Subcutaneous abdominal adipose tissue (tissue), 5 donors: Measurements from ENCODE around the gene SLC22A12.

Source experiments
- H3K27ac ChIP-seq: one replicate; pipeline ENCODE4 v1.7.0; 2013; ENCODE audit warnings: low read depth, mild to moderate bottlenecking, inconsistent platforms, low read length, moderate library complexity
- H3K27me3 ChIP-seq, 5 donors: one replicate each; pipeline ENCODE4 v1.7.0; 2013; ENCODE audit warnings: low read length in 5 of 5, inconsistent platforms in 1 of 5; ENCODE audit not compliant: control insufficient read depth in 5 of 5, insufficient read depth in 4 of 5
- H3K36me3 ChIP-seq, 5 donors: one replicate each; pipeline ENCODE4 v1.7.0; 2013; ENCODE audit warnings: low read length in 5 of 5; ENCODE audit not compliant: control insufficient read depth in 5 of 5, insufficient read depth in 5 of 5
- H3K4me1 ChIP-seq, 5 donors: one replicate each; pipeline ENCODE4 v1.7.0; 2013; ENCODE audit warnings: low read length in 5 of 5, mild to moderate bottlenecking in 3 of 5, moderate library complexity in 1 of 5; ENCODE audit not compliant: control insufficient read depth in 5 of 5, insufficient read depth in 5 of 5
- H3K4me3 ChIP-seq, 5 donors: one replicate each; pipeline ENCODE4 v1.7.0; 2013; ENCODE audit warnings: low read length in 5 of 5, low read depth in 1 of 5
- H3K9ac ChIP-seq, 5 donors: one replicate each; pipeline ENCODE4 v1.7.0; 2013; ENCODE audit warnings: low read length in 5 of 5, mild to moderate bottlenecking in 4 of 5, moderate library complexity in 3 of 5
- H3K9me3 ChIP-seq, 5 donors: one replicate each; pipeline ENCODE4 v1.7.0; 2013; ENCODE audit warnings: low read length in 5 of 5; ENCODE audit not compliant: control insufficient read depth in 5 of 5
- donor health status: healthy.
- donor health status: healthy.
- donor health status: healthy.
- donor health status: healthy.
- donor health status: healthy.

SLC22A12 gene

DNA sequence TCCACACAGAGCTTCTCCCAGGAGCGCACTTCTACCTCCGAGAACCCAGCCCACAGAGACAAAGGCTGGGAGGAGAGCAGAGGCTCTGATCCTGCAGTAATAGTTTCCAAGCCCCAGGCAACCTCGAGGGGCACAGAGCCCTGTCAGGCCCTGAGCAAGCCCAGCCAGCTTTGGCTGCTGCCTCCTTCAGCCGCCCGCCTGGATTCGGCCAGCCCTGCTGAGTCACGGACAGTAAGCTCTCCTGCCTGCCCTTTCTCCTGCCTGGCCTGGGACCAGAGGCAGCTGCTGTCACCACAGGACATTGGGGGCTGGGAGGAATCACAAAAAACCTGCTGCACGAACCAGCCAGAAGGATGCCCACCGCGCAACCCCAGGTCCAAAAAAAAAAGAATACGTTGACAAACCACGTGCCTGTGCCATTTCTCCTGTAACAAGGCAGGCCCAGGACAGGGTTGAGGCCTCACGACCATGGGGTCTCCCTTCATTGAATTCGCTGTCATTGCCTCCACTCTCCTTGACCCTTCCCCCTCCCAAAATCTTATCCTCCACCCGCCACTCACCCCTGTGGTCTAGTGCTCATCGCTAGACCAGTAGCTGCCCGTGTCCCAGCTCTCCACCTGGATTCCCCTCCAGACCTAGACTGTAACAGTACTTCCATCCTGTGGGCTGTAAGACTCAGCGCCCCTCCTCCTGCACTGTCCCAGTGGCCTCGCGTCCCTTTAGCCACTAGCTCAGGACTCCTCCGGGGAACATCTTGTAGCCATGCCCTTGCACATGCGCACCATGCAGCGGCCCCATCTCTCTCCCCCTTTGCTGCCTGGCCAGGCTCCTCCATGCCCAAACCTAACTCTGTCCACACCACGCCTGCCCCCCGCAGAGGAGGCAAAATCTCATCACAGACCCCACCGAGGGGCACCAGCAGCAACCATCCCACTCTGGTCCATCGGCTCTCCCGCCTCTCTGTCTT is 7.4 kb upstream of the SLC22A12 start:
- H3K9ac ChIP-seq = no peak overlapping the region
- H3K27ac ChIP-seq = no peak overlapping the region
- peaks cover 0 to 12% (median 8%) of the 10 kb centered on the region in 5 donors for H3K9me3 ChIP-seq
- peaks cover 4 to 16% (median 12%) of the 10 kb centered on the region in 5 donors for H3K4me1 ChIP-seq
- peak overlapping the region in 3 of 5 donors; percentile 4 to 20 (median 17) for H3K4me3 ChIP-seq
- no peaks in the 10 kb centered on the region for H3K27me3 ChIP-seq
- no peaks in the 10 kb centered on the region for H3K36me3 ChIP-seq

- Histone ChIP-seq H3K27ac (no peak overlapping the region), H3K4me3 (no peak overlapping the region), H3K36me3 (no peaks in the 10 kb centered on the region), H3K9me3 (peaks cover 0 to 23% (median 15%) of the 10 kb centered on the region in 5 donors), H3K4me1 (peaks cover 4 to 16% (median 12%) of the 10 kb centered on the region in 5 donors), H3K9ac (no peak overlapping the region), H3K27me3 (no peaks in the 10 kb centered on the region)
Measured at GRCh38 chr11:64585150-64585549, 5.9 kb upstream of the SLC22A12 start.

- no peaks in the 10 kb centered on the region for H3K36me3 ChIP-seq
- H3K4me3 ChIP-seq = no peak overlapping the region
- no peaks in the 10 kb centered on the region for H3K27me3 ChIP-seq
- H3K9ac ChIP-seq = no peak overlapping the region
- peaks cover 0 to 23% (median 15%) of the 10 kb centered on the region in 5 donors for H3K9me3 ChIP-seq
- peaks cover 4 to 27% (median 22%) of the 10 kb centered on the region in 5 donors for H3K4me1 ChIP-seq
- H3K27ac ChIP-seq = no peak overlapping the region
Measured at GRCh38 chr11:64586366-64586765, 4.7 kb upstream of the SLC22A12 start.

- H3K4me1 ChIP-seq = peaks cover 0 to 16% (median 13%) of the 10 kb centered on the region in 5 donors
- H3K4me3 ChIP-seq = no peak overlapping the region
- H3K27ac ChIP-seq = no peak overlapping the region
Measured at GRCh38 chr11:64588701-64589100, 2.3 kb upstream of the SLC22A12 start.

DNA sequence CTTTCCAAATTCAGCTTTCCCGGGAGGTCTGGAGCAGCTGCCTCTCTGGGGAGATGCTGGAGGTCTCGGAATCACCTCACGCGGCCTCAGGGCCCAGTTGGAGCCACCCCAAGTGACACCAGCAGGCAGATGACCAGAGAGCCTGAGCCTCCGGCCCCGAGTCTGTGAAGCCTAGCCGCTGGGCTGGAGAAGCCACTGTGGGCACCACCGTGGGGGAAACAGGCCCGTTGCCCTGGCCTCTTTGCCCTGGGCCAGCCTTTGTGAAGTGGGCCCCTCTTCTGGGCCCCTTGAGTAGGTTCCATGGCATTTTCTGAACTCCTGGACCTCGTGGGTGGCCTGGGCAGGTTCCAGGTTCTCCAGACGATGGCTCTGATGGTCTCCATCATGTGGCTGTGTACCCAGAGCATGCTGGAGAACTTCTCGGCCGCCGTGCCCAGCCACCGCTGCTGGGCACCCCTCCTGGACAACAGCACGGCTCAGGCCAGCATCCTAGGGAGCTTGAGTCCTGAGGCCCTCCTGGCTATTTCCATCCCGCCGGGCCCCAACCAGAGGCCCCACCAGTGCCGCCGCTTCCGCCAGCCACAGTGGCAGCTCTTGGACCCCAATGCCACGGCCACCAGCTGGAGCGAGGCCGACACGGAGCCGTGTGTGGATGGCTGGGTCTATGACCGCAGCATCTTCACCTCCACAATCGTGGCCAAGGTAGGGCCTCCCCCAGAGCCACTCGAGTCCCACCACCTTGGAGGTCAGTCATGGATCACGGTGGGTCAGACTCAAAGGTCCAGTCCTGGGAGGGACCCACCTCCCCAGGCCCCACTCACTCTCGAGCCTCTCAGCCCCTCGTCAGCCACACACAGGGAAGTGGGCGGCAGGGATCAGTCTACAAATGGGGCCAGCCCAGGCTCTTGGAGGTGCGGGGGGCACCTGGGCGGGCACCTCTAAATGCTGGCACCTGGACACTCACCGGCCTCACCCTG is 525 bp downstream of the SLC22A12 start:
- Histone ChIP-seq H3K36me3 (no peaks in the 10 kb centered on the region), H3K4me1 (peaks cover 0 to 13% (median 11%) of the 10 kb centered on the region in 5 donors), H3K27ac (no peak overlapping the region), H3K27me3 (no peaks in the 10 kb centered on the region), H3K9ac (no peak overlapping the region), H3K4me3 (no peak overlapping the region), H3K9me3 (peaks cover 0 to 36% (median 15%) of the 10 kb centered on the region in 5 donors)

More at GRCh38 chr11:64588701-64589100, 2.3 kb upstream of the SLC22A12 start:
- Histone ChIP-seq H3K9ac (no peak overlapping the region), H3K27me3 (no peaks in the 10 kb centered on the region), H3K36me3 (no peaks in the 10 kb centered on the region), H3K9me3 (peaks cover 0 to 23% (median 15%) of the 10 kb centered on the region in 5 donors)

DNA sequence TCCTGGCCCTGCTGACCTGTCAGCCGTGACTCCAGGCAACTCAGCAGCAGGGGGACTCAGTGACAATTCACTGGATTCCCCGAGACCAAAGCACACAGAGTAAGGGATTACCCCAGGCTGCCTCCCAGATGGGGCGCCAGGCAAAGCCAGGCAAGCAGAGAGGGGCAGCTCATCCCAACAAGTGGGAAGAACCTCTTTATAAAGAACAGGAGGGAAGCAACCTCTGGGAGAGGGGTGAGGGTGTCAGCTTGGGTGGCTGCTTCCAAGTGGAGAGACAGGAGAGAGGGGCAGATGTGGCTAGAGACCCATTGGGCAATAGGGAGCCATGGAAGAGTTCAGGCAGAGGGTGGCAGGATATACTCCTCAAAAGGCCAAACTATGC is 1.2 kb downstream of the SLC22A12 start:
- Histone ChIP-seq H3K9ac (no peak overlapping the region), H3K27me3 (no peaks in the 10 kb centered on the region), H3K36me3 (no peaks in the 10 kb centered on the region), H3K4me1 (peaks cover 0 to 13% (median 11%) of the 10 kb centered on the region in 5 donors), H3K4me3 (no peak overlapping the region), H3K9me3 (peaks cover 0 to 36% (median 15%) of the 10 kb centered on the region in 5 donors), H3K27ac (no peak overlapping the region)

- Histone ChIP-seq H3K36me3 (no peaks in the 10 kb centered on the region), H3K4me3 (no peak overlapping the region), H3K27me3 (no peaks in the 10 kb centered on the region)
Measured at GRCh38 chr11:64592656-64593055, 1.6 kb downstream of the SLC22A12 start.

GRCh38 chr11:64593156-64594105 is 2.4 kb downstream of the SLC22A12 start:
- Histone ChIP-seq H3K9ac (no peak overlapping the region), H3K4me1 (peaks cover 0 to 13% (median 11%) of the 10 kb centered on the region in 5 donors), H3K4me3 (no peak overlapping the region), H3K9me3 (peaks cover 0 to 28% (median 8%) of the 10 kb centered on the region in 5 donors), H3K27me3 (no peaks in the 10 kb centered on the region), H3K36me3 (no peaks in the 10 kb centered on the region), H3K27ac (no peak overlapping the region)

More at GRCh38 chr11:64592656-64593055, 1.6 kb downstream of the SLC22A12 start:
- Histone ChIP-seq H3K4me1 (peaks cover 0 to 13% (median 11%) of the 10 kb centered on the region in 5 donors), H3K9me3 (peaks cover 0 to 35% (median 14%) of the 10 kb centered on the region in 5 donors), H3K27ac (no peak overlapping the region), H3K9ac (no peak overlapping the region)
